ENCODE data around the gene GRM5. TPM values are rescaled to one million over a fixed set of nuclear protein-coding genes. Genes with fewer than 3 reads are reported as not detected.

The GRM5 gene
- total RNA-seq, 4 donors from 2014 or later, result 0.16 to 0.44 (median 0.19) TPM; not detected in 1

- TF ChIP-seq, protein P1, sequence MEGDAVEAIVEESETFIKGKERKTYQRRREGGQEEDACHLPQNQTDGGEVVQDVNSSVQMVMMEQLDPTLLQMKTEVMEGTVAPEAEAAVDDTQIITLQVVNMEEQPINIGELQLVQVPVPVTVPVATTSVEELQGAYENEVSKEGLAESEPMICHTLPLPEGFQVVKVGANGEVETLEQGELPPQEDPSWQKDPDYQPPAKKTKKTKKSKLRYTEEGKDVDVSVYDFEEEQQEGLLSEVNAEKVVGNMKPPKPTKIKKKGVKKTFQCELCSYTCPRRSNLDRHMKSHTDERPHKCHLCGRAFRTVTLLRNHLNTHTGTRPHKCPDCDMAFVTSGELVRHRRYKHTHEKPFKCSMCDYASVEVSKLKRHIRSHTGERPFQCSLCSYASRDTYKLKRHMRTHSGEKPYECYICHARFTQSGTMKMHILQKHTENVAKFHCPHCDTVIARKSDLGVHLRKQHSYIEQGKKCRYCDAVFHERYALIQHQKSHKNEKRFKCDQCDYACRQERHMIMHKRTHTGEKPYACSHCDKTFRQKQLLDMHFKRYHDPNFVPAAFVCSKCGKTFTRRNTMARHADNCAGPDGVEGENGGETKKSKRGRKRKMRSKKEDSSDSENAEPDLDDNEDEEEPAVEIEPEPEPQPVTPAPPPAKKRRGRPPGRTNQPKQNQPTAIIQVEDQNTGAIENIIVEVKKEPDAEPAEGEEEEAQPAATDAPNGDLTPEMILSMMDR (IDR thresholded peaks at IDR 0.05; ENCODE audit: low read depth), result no peak
Observed at GRCh38 chr11:88657076-88657738, 408.6 kb downstream of the GRM5 start.

DNA sequence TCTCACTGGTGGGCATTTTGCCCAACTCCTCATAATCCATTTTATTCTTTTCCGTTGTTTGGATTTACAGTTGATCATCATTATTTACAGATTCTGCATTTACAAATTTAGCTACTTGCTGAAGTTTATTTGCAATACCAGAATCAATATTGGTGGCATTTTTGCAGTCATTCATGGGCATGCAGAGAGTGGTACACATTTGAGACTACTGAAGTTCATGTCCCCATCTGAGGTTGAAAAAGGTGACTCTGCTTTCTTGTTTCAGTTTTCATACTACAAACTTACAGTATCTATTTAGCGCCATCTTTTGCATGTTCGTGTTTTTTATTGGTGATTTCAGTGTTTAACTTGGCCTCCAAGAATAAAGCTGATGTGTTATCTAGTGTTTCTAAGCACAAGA, 409.5 kb downstream of the GRM5 start:
- TF ChIP-seq, protein P1 (IDR thresholded peaks at IDR 0.05; ENCODE audit: low read depth), result no peak

- TF ChIP-seq, protein P1 (IDR thresholded peaks at IDR 0.05; ENCODE audit: low read depth), result no peak
Observed at GRCh38 chr11:88655656-88656055, 410.1 kb downstream of the GRM5 start.

DNA sequence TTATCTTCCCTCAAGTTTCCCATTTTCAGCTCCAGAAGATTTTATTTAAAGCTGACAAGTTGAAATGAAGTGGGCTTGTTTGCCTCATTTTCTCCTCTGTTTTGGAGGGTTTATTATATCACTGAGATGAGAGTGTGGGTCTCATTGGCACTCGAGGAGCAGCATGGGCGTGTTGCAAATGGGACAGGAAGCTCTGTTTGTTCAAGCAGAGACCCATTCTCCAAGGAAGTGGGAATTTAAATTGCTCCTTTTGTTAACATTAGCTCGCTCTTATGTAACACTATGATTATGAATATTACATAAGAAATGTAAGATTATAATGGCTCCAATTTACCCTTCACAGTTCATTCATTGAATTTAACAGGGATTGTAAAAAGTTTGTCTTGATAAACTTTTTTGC, 410.6 kb downstream of the GRM5 start:
- TF ChIP-seq, protein P1 (IDR thresholded peaks at IDR 0.05; ENCODE audit: low read depth), result no peak

DNA sequence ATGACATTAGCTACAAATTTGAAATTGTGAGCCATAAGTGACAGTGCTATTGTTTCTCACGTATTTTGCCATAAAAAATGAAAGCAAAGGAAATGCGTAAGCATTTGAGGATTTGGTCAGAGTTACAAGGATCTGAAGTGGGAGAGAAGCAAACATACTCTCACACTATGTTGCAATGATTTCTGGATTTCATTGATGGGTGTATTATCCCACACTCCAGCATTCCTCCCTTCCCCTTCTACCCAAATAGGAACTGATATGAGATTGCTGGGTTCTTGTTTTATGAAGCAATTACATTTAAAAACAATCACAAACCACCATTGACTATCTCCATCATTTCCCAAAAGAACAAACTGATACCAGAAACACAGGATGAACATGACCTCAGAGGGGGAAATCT, 414.2 kb downstream of the GRM5 start:
- TF ChIP-seq, protein P1 (IDR thresholded peaks at IDR 0.05; ENCODE audit: low read depth), result no peak

GRCh38 chr11:88644724-88645123, 421.1 kb downstream of the GRM5 start:
- TF ChIP-seq, protein P1 (IDR thresholded peaks at IDR 0.05; ENCODE audit: low read depth), result no peak

DNA sequence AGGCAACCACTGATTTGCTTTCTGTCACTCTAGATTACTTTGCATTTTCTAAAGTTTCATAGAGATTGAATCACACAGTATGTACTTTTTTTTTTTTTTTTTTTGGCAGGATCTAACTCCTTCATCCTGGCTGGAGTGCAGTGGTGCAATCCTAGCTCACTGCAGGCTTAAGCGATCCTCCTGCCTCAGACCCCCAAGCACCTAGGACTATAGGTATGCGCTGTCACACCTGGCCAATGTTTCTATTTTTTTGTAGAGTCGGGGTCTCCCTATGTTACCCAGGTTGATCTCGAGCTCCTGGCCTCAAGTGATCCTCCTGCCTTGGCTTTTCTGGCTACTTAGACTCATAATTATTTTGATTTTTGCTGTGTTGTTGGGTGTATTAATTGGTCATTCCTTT, 433.6 kb downstream of the GRM5 start:
- TF ChIP-seq, protein P1 (IDR thresholded peaks at IDR 0.05; ENCODE audit: low read depth), result no peak
